Embryonic facial prominence (tissue), 1 donor: ENCODE data around the gene RNASE4.

Experiments used
- DNase-seq: peaks from one replicate; pipeline ENCODE4 v3.0.0-alpha.2; 2016; ENCODE audit errors: extremely low spot score

Gene RNASE4

DNA sequence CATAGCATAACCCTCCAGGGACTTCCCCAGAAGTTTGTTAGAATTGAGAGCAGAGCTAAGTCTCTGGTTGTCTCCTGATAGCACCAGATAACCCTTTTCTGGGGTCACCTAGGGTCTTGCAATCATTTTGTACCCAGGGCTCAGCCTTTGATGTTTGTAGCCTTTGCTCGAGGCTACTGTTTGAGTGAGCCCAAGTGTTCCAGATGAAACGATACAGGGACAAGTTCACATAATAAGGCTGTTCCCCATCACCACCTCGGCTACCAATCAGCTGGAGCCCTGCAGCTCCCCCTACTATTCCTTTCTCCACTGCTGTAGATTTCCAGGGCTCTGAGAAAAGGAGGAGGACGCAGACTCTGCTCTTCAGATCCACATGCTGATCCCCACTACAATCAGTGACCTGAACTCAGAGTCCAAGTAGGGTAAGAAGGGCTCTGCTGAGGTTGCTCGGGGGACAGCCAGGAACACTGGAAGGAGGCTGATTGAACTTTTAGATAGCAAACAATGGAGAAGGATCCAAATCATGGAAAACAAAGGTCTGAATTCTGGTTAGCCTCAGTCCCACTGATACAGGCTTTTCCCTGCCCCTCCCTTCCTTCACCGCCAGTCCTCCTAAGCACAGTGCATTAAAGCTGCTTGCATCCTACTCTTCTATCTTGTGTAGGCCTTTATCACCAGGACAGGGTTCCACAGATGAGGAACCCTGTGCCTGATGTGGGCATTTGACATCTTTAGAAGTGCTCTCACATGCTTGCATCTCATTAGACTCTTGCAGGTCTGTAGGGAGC is 61.4 kb downstream of the RNASE4 start, which contains the start of gene EDDM3A:
TSS of gene EDDM3A (plus strand) at position 317 of the 788 bp plus-strand sequence. CDS start 1,694 bp downstream, outside the sequence.
- DNase-seq, result no peak

DNA sequence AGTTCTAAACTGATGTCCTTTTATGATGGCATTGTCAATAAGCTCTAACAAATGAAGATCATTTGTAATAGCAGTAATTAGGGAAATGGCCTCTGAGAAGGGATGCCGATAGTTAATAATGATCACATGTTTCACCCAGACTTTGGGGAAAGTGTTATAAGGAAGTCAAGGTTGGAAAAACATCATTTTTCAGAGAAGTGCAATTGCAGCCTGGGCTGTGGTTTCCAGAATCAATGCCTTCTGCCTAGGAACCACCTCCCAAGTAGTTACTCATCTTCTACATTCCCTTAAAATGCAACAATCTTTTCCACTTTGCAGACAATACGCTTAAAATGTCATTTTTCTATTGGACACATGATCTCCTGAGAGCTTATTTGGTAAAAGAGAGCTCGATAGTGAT is 62.2 kb downstream of the RNASE4 start:
- DNase-seq, result no peak

DNA sequence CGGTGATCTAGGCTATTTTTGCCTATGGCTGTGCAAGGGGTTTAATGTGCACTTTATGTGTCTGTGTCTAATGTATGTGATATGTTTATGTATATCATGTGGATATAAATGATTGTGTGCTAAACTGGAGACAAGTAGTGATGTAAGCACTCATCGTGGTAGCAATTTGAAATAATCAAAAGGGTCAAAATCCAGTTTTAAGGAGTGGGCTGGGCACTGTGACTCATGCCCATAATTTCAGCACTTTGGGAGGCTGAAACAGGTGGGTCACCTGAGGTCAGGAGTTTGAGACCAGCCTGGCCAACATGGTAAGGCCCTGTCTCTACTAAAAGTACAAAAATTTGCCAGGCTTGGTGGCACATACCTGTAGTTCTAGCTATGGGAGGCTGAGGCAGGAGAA is 64.1 kb downstream of the RNASE4 start:
- no peak for DNase-seq

DNA sequence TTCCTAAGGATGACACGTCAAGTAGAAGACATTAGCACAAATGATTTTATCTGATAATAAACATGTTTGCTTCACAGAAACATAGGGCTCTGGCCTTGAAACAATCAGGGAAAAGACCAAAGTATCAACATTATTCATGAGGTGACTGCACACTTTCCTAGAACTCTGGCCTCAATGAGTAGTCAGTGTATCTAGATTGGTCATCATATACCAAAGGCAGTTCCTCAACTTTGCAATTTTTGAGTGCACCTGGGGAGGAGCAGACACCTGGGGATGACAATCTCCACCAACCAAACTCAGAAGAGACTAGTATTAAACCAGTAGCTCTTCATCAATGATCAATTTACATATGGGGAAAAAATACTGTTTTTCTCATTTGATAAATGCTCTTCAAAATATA is 65.8 kb downstream of the RNASE4 start:
- no peak for DNase-seq
